Caco-2 (cell line): ENCODE results near the gene MBD3. TPM values are rescaled to one million over a fixed set of nuclear protein-coding genes. Genes with fewer than 3 reads are reported as not detected.
A peak's percentile ranks its signal among the peaks of the same experiment; 100 is the strongest.

Experiments used
- BruUV-seq: library from RNA; stranded (reverse); fragments of 400-500 nt; replicated peaks from 2 replicates; lab custom pipeline; 2021; lab: Mats Ljungman, UMichigan
- CTCF ChIA-PET: fragments of 300-600 bp; sonication (Branson Sonifier 250); formaldehyde crosslinking; loops from one replicate; lab custom pipeline; 2022; ENCODE audit warnings: antibody characterized with exemption; lab: Charles Lee
- POLR2A ChIA-PET: fragments of 300-600 bp; sonication (Branson Sonifier 250); formaldehyde crosslinking; loops from one replicate; lab custom pipeline; 2022; ENCODE audit warnings: antibody characterized with exemption; lab: Charles Lee
- DNase-seq, 2 experiments: peaks; one replicate each; pipeline versions ENCODE4 v3.0.0 to v3.0.0-alpha.2; 2020 to 2022
- H3K27me3 ChIP-seq: replicated peaks from 2 replicates; pipeline ENCODE4 v1.6.0; 2011; ENCODE audit warnings: low read length; ENCODE audit not compliant: control insufficient read depth, insufficient read depth
- H3K36me3 ChIP-seq: 2 replicates; pipeline ENCODE4 v1.5.1; 2011; ENCODE audit warnings: low read length; ENCODE audit not compliant: control insufficient read depth, insufficient read depth
- H3K4me1 ChIP-seq: fragments of 250-450 bp; sonication (Bioruptor Pico); 2 replicates; pipeline ENCODE4 v1.5.1; 2020; ENCODE audit warnings: mild to moderate bottlenecking
- H3K4me3 ChIP-seq: 2 replicates; pipeline ENCODE4 v1.5.1; 2011; ENCODE audit warnings: low read depth, mild to moderate bottlenecking, control low read depth, low read length
- H3K9me3 ChIP-seq: fragments of 250-450 bp; sonication (Bioruptor Pico); 2 replicates; pipeline ENCODE4 v1.5.1; 2020; ENCODE audit warnings: mild to moderate bottlenecking, moderate library complexity
- H3K27ac Mint-ChIP-seq: one replicate; pipeline ENCODE4 v1.8.0; 2022; ENCODE audit warnings: mixed read lengths; ENCODE audit not compliant: unreplicated experiment
- H3K27me3 Mint-ChIP-seq: one replicate; pipeline ENCODE4 v1.8.0; 2022; ENCODE audit warnings: mixed read lengths; ENCODE audit not compliant: insufficient read depth, unreplicated experiment
- H3K36me3 Mint-ChIP-seq: one replicate; pipeline ENCODE4 v1.8.0; 2022; ENCODE audit warnings: mild to moderate bottlenecking, mixed read lengths; ENCODE audit not compliant: insufficient read depth, unreplicated experiment
- H3K4me1 Mint-ChIP-seq: one replicate; pipeline ENCODE4 v1.8.0; 2022; ENCODE audit warnings: low read depth, mixed read lengths; ENCODE audit not compliant: unreplicated experiment
- H3K4me3 Mint-ChIP-seq: one replicate; pipeline ENCODE4 v1.8.0; 2022; ENCODE audit warnings: mild to moderate bottlenecking, moderate library complexity, mixed read lengths; ENCODE audit not compliant: unreplicated experiment
- H3K9me3 Mint-ChIP-seq: one replicate; pipeline ENCODE4 v1.8.0; 2022; ENCODE audit warnings: mixed read lengths; ENCODE audit not compliant: unreplicated experiment
- CTCF ChIP-seq, 2 experiments: fragments of 200-600 bp in 1 of 2; IDR thresholded peaks; 1 replicate in 1 of 2; 2 replicates in 1 of 2; pipeline versions ENCODE4 v1.5.1 to v1.8.0; 2011 to 2022; ENCODE audit warnings: antibody characterized with exemption in 1 of 2, control low read depth in 1 of 2, inconsistent platforms in 1 of 2, low read depth in 1 of 2, low read length in 1 of 2, mild to moderate bottlenecking in 1 of 2, moderate library complexity in 1 of 2; ENCODE audit not compliant: insufficient read depth in 1 of 2, severe bottlenecking in 1 of 2, unreplicated experiment in 1 of 2
- intact Hi-C: fragments of 100-400 bp; cut with micrococcal nuclease; formaldehyde crosslinking; loops from one replicate; pipeline ENCODE4 v1.10.0; 2022; ENCODE audit not compliant: unreplicated experiment
- total RNA-seq: library from RNA; stranded (reverse); gene quantifications from 2 replicates; pipeline ENCODE4 v1.2.3, GENCODE V29; 2022

Gene MBD3
- total RNA-seq, 1 experiment from 2014 or later, result 89.3 TPM

GRCh38 chr19:1593501-1593772 lies 772 bp upstream of the MBD3 start:
- POLR2A ChIA-PET, result interaction anchor here (0.6 to 1.3 kb wide), 3 partner anchors 12 to 154 kb away, joined by 4 to 16 read pairs (median 4); partner anchors contain the start of genes TCF3 and UQCR11
- CTCF ChIA-PET, result interaction anchor here (1.0 to 1.2 kb wide), 2 partner anchors 47 to 79 kb away, joined by 4 to 5 read pairs; no protein-coding TSS in a partner anchor
- H3K36me3 ChIP-seq, result no peaks in the 10 kb centered on the region; the same call in 1 of the 2 replicates

GRCh38 chr19:1592024-1592754 lies 476 bp downstream of the MBD3 start:
- intact Hi-C loops, result no loop called here
- no TSS peak for BruUV-seq
- H3K36me3 Mint-ChIP-seq, result peaks cover 43% of the 10 kb centered on the region
- POLR2A ChIA-PET, result interaction anchor here (1.0 to 1.3 kb wide), 2 partner anchors 13 to 61 kb away, joined by 4 to 16 read pairs; partner anchors contain the start of genes TCF3 and UQCR11
- peak; percentile 83 to 89 for DNase-seq
- H3K27ac Mint-ChIP-seq, result peak overlapping the region; percentile 93
- Histone ChIP-seq H3K27me3 (no peaks in the 10 kb centered on the region), H3K4me3 (peak overlapping the region; percentile 98), H3K9me3 (no peaks in the 10 kb centered on the region), H3K4me1 (peaks cover 9% of the 10 kb centered on the region), H3K36me3 (no peaks in the 10 kb centered on the region; the same call in 1 of the 2 replicates)
- no peaks in the 10 kb centered on the region for H3K27me3 Mint-ChIP-seq
- H3K4me3 Mint-ChIP-seq, result peak overlapping the region; percentile 93
- CTCF ChIA-PET, result interaction anchor here (0.5 to 1.7 kb wide), 4 partner anchors 46 to 139 kb away, joined by 3 to 14 read pairs (median 4); no protein-coding TSS in a partner anchor
- H3K4me1 Mint-ChIP-seq, result peaks cover 6% of the 10 kb centered on the region
- H3K9me3 Mint-ChIP-seq, result no peaks in the 10 kb centered on the region
- no peak for TF ChIP-seq CTCF (IDR thresholded peaks at IDR 0.05; ENCODE audit: insufficient read depth in 1 of 2, low read depth in 1 of 2, low read length in 1 of 2, severe bottlenecking in 1 of 2, unreplicated experiment in 1 of 2)

More at GRCh38 chr19:1593501-1593772, 772 bp upstream of the MBD3 start:
- TF ChIP-seq CTCF (IDR thresholded peaks at IDR 0.05; ENCODE audit: insufficient read depth in 1 of 2, low read depth in 1 of 2, low read length in 1 of 2, severe bottlenecking in 1 of 2, unreplicated experiment in 1 of 2), result no peak
- Histone ChIP-seq H3K9me3 (no peaks in the 10 kb centered on the region), H3K4me1 (peaks cover 9% of the 10 kb centered on the region), H3K4me3 (peak overlapping the region; percentile 71), H3K27me3 (no peaks in the 10 kb centered on the region)
- Mint-ChIP-seq H3K27me3 (no peaks in the 10 kb centered on the region), H3K27ac (peak overlapping the region; percentile 93), H3K9me3 (no peaks in the 10 kb centered on the region), H3K4me3 (peak overlapping the region; percentile 93), H3K36me3 (peaks cover 55% of the 10 kb centered on the region), H3K4me1 (peaks cover 6% of the 10 kb centered on the region)
- DNase-seq, result no peak
- BruUV-seq, result no TSS peak
- intact Hi-C loops, result loop anchor here (1.0 kb wide), 1 partner anchor 12 kb away; the partner anchor contains the start of gene UQCR11

- peak overlapping the region; percentile 93 for H3K4me3 Mint-ChIP-seq
- peaks cover 43% of the 10 kb centered on the region for H3K36me3 Mint-ChIP-seq
- no peaks in the 10 kb centered on the region for H3K9me3 ChIP-seq
- no peaks in the 10 kb centered on the region for H3K27me3 Mint-ChIP-seq
- H3K27me3 ChIP-seq, result no peaks in the 10 kb centered on the region
- H3K4me1 ChIP-seq, result peaks cover 9% of the 10 kb centered on the region
- DNase-seq, result no peak
- H3K9me3 Mint-ChIP-seq, result no peaks in the 10 kb centered on the region
- BruUV-seq, result TSS peak; percentile 57
- H3K4me1 Mint-ChIP-seq, result peaks cover 6% of the 10 kb centered on the region
- ChIA-PET POLR2A (no interaction called here), CTCF (interaction anchor here (1.0 to 1.7 kb wide), 2 partner anchors 25 to 45 kb away, joined by 3 to 14 read pairs; no protein-coding TSS in a partner anchor)
- intact Hi-C loops, result loop anchor here (2.0 kb wide), 1 partner anchor 45 kb away; no protein-coding TSS in a partner anchor
- no peaks in the 10 kb centered on the region; the same call in 1 of the 2 replicates for H3K36me3 ChIP-seq
- H3K4me3 ChIP-seq, result peak overlapping the region; percentile 98
- TF ChIP-seq CTCF (IDR thresholded peaks at IDR 0.05; ENCODE audit: insufficient read depth in 1 of 2, low read depth in 1 of 2, low read length in 1 of 2, severe bottlenecking in 1 of 2, unreplicated experiment in 1 of 2), result no peak
- peak overlapping the region; percentile 93 for H3K27ac Mint-ChIP-seq
Observed at GRCh38 chr19:1591421-1592023, 1.1 kb downstream of the MBD3 start.
